H1 (cell line): ENCODE data around the gene TSN. TPM values are rescaled to one million over a fixed set of nuclear protein-coding genes. Genes with fewer than 3 reads are reported as not detected.

Experiments used
- CTBP2 ChIP-seq: IDR thresholded peaks from 2 replicates; pipeline ENCODE4 v1.7.0; 2011; ENCODE audit warnings: borderline replicate concordance, mild to moderate bottlenecking, moderate library complexity, mixed read lengths, low read length; ENCODE audit not compliant: insufficient read depth, insufficient read length
- E2F6 ChIP-seq: IDR thresholded peaks from 2 replicates; pipeline ENCODE4 v1.6.1; 2012; ENCODE audit warnings: inconsistent platforms
- EGR1 ChIP-seq: IDR thresholded peaks from 2 replicates; pipeline ENCODE4 v1.6.1; 2011; ENCODE audit warnings: low read depth, low read length, borderline replicate concordance
- SAP30 ChIP-seq: fragments of 300-600 bp; sonication (generic); IDR thresholded peaks from 2 replicates; pipeline ENCODE4 v1.7.1; 2012; ENCODE audit warnings: low read length, moderate library complexity, mild to moderate bottlenecking, inconsistent platforms; ENCODE audit not compliant: insufficient read depth, insufficient replicate concordance
- polyA plus RNA-seq, 7 experiments: library from polyadenylated mRNA; depleted of rRNA in 3 of 7; stranded (reverse) in 5 of 7; unstranded in 2 of 7; fragments of >200 nt in 5 of 7; fragments of 200-250 nt in 2 of 7; gene quantifications; 1 replicate in 5 of 7; 2 replicates in 1 of 7; 4 replicates in 1 of 7; pipeline versions ENCODE4 v1.2.1 to v1.2.3, GENCODE V29; 2011 to 2013; ENCODE audit warnings: missing spikeins in 2 of 7, mixed read lengths in 2 of 7
- total RNA-seq: library from RNA; stranded (reverse); fragmentation: NEBNext Ultra II Directional; extraction: Animal tissue kit (Norgen Biotek cat#: 25700); gene quantifications from 2 replicates; pipeline ENCODE4 v1.2.1, GENCODE V29; 2021
- TF ChIP-seq, protein P1 (sequence below), 3 experiments: IDR thresholded peaks; 1 replicate in 2 of 3; 2 replicates in 1 of 3; pipeline versions ENCODE4 v1.5.1 to v1.6.1; 2011; ENCODE audit warnings: low read length in 3 of 3, mild to moderate bottlenecking in 3 of 3, inconsistent platforms in 2 of 3, low read depth in 1 of 3, moderate library complexity in 1 of 3; ENCODE audit not compliant: insufficient read depth in 1 of 3; ENCODE audit errors: control extremely low read depth in 1 of 3

TSN gene
- total and polyA plus RNA-seq, 2 of the 8 experiments (the other 6 are each of a cell fraction or from before 2014, with no cell fraction given), result 44.4 to 96.1 TPM

GRCh38 chr2:121776885-121777698 lies 21.6 kb downstream of the TSN start (continued):
- TF ChIP-seq, protein P1, sequence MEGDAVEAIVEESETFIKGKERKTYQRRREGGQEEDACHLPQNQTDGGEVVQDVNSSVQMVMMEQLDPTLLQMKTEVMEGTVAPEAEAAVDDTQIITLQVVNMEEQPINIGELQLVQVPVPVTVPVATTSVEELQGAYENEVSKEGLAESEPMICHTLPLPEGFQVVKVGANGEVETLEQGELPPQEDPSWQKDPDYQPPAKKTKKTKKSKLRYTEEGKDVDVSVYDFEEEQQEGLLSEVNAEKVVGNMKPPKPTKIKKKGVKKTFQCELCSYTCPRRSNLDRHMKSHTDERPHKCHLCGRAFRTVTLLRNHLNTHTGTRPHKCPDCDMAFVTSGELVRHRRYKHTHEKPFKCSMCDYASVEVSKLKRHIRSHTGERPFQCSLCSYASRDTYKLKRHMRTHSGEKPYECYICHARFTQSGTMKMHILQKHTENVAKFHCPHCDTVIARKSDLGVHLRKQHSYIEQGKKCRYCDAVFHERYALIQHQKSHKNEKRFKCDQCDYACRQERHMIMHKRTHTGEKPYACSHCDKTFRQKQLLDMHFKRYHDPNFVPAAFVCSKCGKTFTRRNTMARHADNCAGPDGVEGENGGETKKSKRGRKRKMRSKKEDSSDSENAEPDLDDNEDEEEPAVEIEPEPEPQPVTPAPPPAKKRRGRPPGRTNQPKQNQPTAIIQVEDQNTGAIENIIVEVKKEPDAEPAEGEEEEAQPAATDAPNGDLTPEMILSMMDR (IDR thresholded peaks at IDR 0.05; ENCODE audit: control extremely low read depth in 1 of 3, insufficient read depth in 1 of 3, low read depth in 1 of 3, low read length in 3 of 3), result no peak
- TF ChIP-seq EGR1 (no peak), E2F6 (no peak), SAP30 (no peak), CTBP2 (no peak)
- TF ChIP-seq, all 59 proteins: peak for 0
